H1 (cell line): ENCODE measurements around the gene GNB1. TPM values are rescaled to one million over a fixed set of nuclear protein-coding genes. Genes with fewer than 3 reads are reported as not detected.

Experiments used
- CEBPB ChIP-seq: IDR thresholded peaks from 2 replicates; pipeline ENCODE4 v1.6.1; 2012; ENCODE audit warnings: low read depth, low read length
- CHD7 ChIP-seq: fragments of 300-600 bp; sonication (generic); IDR thresholded peaks from 2 replicates; pipeline ENCODE4 v1.7.1; 2012; ENCODE audit warnings: low read length, moderate library complexity, mild to moderate bottlenecking, inconsistent platforms; ENCODE audit not compliant: insufficient replicate concordance
- MAX ChIP-seq: IDR thresholded peaks from 2 replicates; pipeline ENCODE4 v1.6.1; 2012; ENCODE audit warnings: inconsistent platforms
- POU5F1 ChIP-seq: IDR thresholded peaks from 2 replicates; pipeline ENCODE4 v1.6.1; 2011; ENCODE audit warnings: low read depth, mild to moderate bottlenecking, low read length, moderate library complexity
- SAP30 ChIP-seq: fragments of 300-600 bp; sonication (generic); IDR thresholded peaks from 2 replicates; pipeline ENCODE4 v1.7.1; 2012; ENCODE audit warnings: low read length, moderate library complexity, mild to moderate bottlenecking, inconsistent platforms; ENCODE audit not compliant: insufficient read depth, insufficient replicate concordance
- SIX5 ChIP-seq: IDR thresholded peaks from 2 replicates; pipeline ENCODE4 v1.6.1; 2011; ENCODE audit warnings: mild to moderate bottlenecking, low read depth, low read length
- SP1 ChIP-seq: IDR thresholded peaks from 2 replicates; pipeline ENCODE4 v1.6.1; 2011; ENCODE audit warnings: low read depth, low read length
- SUZ12 ChIP-seq: fragments of 200-600 bp; sonication (generic); IDR thresholded peaks from 2 replicates; pipeline ENCODE4 v1.6.1; 2012; ENCODE audit warnings: mild to moderate bottlenecking, inconsistent platforms, low read length, moderate library complexity, mixed read lengths
- USF2 ChIP-seq: IDR thresholded peaks from 2 replicates; pipeline ENCODE4 v1.6.1; 2011; ENCODE audit warnings: low read length, improper control_type of control experiment
- polyA plus RNA-seq, 7 experiments: library from polyadenylated mRNA; depleted of rRNA in 3 of 7; stranded (reverse) in 5 of 7; unstranded in 2 of 7; fragments of >200 nt in 5 of 7; fragments of 200-250 nt in 2 of 7; gene quantifications; 1 replicate in 5 of 7; 2 replicates in 1 of 7; 4 replicates in 1 of 7; pipeline versions ENCODE4 v1.2.1 to v1.2.3, GENCODE V29; 2011 to 2013; ENCODE audit warnings: missing spikeins in 2 of 7, mixed read lengths in 2 of 7
- total RNA-seq: library from RNA; stranded (reverse); fragmentation: NEBNext Ultra II Directional; extraction: Animal tissue kit (Norgen Biotek cat#: 25700); gene quantifications from 2 replicates; pipeline ENCODE4 v1.2.1, GENCODE V29; 2021

The GNB1 gene
- total and polyA plus RNA-seq, 2 of the 8 experiments (the other 6 are each of a cell fraction or from before 2014, with no cell fraction given) = 343 to 382 TPM

- TF ChIP-seq CHD7 (no peak), SP1 (no peak), MAX (no peak), SIX5 (no peak), SAP30 (no peak), SUZ12 (no peak), CEBPB (no peak), USF2 (no peak), POU5F1 (no peak)
Observed at GRCh38 chr1:1883092-1883873, 7.6 kb downstream of the GNB1 start (continued).
